AG09319 (cell line): ENCODE measurements around the gene ELOVL4.

Experiments used
- DNase-seq: peaks from one replicate; pipeline ENCODE4 v3.0.0-alpha.2; 2010; ENCODE audit warnings: low read depth; ENCODE audit errors: extremely low read depth
- CTCF ChIP-seq: IDR thresholded peaks from 2 replicates; pipeline ENCODE4 v1.5.1; 2011; ENCODE audit warnings: low read depth, mild to moderate bottlenecking, inconsistent platforms, low read length, moderate library complexity

Gene ELOVL4

GRCh38 chr6:79868098-79868722, 79.1 kb downstream of the ELOVL4 start:
- peak; percentile 68 for TF ChIP-seq CTCF
- DNase-seq, result peak; percentile 49
